H9 (cell line): Measurements from ENCODE around the gene SPATA1. TPM values are rescaled to one million over a fixed set of nuclear protein-coding genes. Genes with fewer than 3 reads are reported as not detected.
A peak's percentile ranks its signal among the peaks of the same experiment; 100 is the strongest.

Experiments
- DNase-seq: peaks from one replicate; pipeline ENCODE4 v3.0.0-alpha.2; 2017
- H2AFZ ChIP-seq: one replicate; pipeline ENCODE4 v1.6.1; 2013; ENCODE audit warnings: mild to moderate bottlenecking, low read length, control low read depth, moderate library complexity
- H2AK5ac ChIP-seq: 2 replicates; pipeline ENCODE4 v1.6.1; 2013; ENCODE audit warnings: low read length, control low read depth, mixed read lengths; ENCODE audit not compliant: insufficient read length
- H2BK120ac ChIP-seq: one replicate; pipeline ENCODE4 v1.6.1; 2013; ENCODE audit warnings: low read depth, mild to moderate bottlenecking, low read length, control low read depth, inconsistent platforms; ENCODE audit not compliant: poor library complexity, severe bottlenecking
- H2BK12ac ChIP-seq: 2 replicates; pipeline ENCODE4 v1.6.1; 2013; ENCODE audit warnings: low read length, control low read depth, mixed read lengths, low read depth; ENCODE audit not compliant: insufficient read length
- H2BK15ac ChIP-seq: 2 replicates; pipeline ENCODE4 v1.6.1; 2013; ENCODE audit warnings: low read depth, low read length, control low read depth
- H2BK20ac ChIP-seq: one replicate; pipeline ENCODE4 v1.6.1; 2013; ENCODE audit warnings: low read depth, mild to moderate bottlenecking, low read length, control low read depth, inconsistent platforms; ENCODE audit not compliant: poor library complexity, severe bottlenecking
- H2BK5ac ChIP-seq: 2 replicates; pipeline ENCODE4 v1.6.1; 2013; ENCODE audit warnings: low read length, control low read depth, mixed read lengths; ENCODE audit not compliant: insufficient read length
- H3K14ac ChIP-seq: 2 replicates; pipeline ENCODE4 v1.6.1; 2013; ENCODE audit warnings: low read length, control low read depth; ENCODE audit not compliant: insufficient read depth
- H3K18ac ChIP-seq: 2 replicates; pipeline ENCODE4 v1.6.1; 2013; ENCODE audit warnings: low read depth, mild to moderate bottlenecking, mixed read lengths, low read length, control low read depth; ENCODE audit not compliant: insufficient read length
- H3K23ac ChIP-seq: 2 replicates; pipeline ENCODE4 v1.6.1; 2013; ENCODE audit warnings: low read length, control low read depth, mixed read lengths, low read depth; ENCODE audit not compliant: insufficient read length
- H3K23me2 ChIP-seq: 2 replicates; pipeline ENCODE4 v1.6.1; 2013; ENCODE audit warnings: low read depth, mild to moderate bottlenecking, mixed read lengths, low read length, control low read depth; ENCODE audit not compliant: insufficient read length, poor library complexity, severe bottlenecking
- H3K27ac ChIP-seq: 2 replicates; pipeline ENCODE4 v1.5.1; 2013; ENCODE audit warnings: low read length, control low read depth, mixed read lengths, low read depth; ENCODE audit not compliant: insufficient read length
- H3K27me3 ChIP-seq: 2 replicates; pipeline ENCODE4 v1.6.1; 2013; ENCODE audit warnings: low read length, control low read depth, inconsistent platforms; ENCODE audit not compliant: insufficient read depth
- H3K4ac ChIP-seq: 2 replicates; pipeline ENCODE4 v1.6.1; 2013; ENCODE audit warnings: low read depth, mild to moderate bottlenecking, control low read depth, inconsistent platforms, low read length, moderate library complexity
- H3K4me1 ChIP-seq: 2 replicates; pipeline ENCODE4 v1.6.1; 2013; ENCODE audit warnings: low read length, control low read depth, inconsistent platforms; ENCODE audit not compliant: insufficient read depth
- H3K4me2 ChIP-seq: 2 replicates; pipeline ENCODE4 v1.6.1; 2013; ENCODE audit warnings: low read length, control low read depth, mixed read lengths; ENCODE audit not compliant: insufficient read length, insufficient read depth
- H3K56ac ChIP-seq: 2 replicates; pipeline ENCODE4 v1.6.1; 2013; ENCODE audit warnings: low read depth, mild to moderate bottlenecking, mixed read lengths, low read length, control low read depth; ENCODE audit not compliant: insufficient read length
- H3K79me1 ChIP-seq: 2 replicates; pipeline ENCODE4 v1.6.1; 2013; ENCODE audit warnings: low read depth, mild to moderate bottlenecking, moderate library complexity, low read length, control low read depth, inconsistent platforms; ENCODE audit not compliant: insufficient read depth, poor library complexity, severe bottlenecking
- H3K79me2 ChIP-seq: 2 replicates; pipeline ENCODE4 v1.6.1; 2013; ENCODE audit warnings: low read length, control low read depth, inconsistent platforms; ENCODE audit not compliant: insufficient read depth
- H3K9ac ChIP-seq: 2 replicates; pipeline ENCODE4 v1.6.1; 2013; ENCODE audit warnings: low read length, control low read depth, mixed read lengths; ENCODE audit not compliant: insufficient read length; ENCODE audit errors: extremely low read depth
- H3K9me3 ChIP-seq: one replicate; pipeline ENCODE4 v1.6.1; 2013; ENCODE audit warnings: low read depth, low read length, inconsistent platforms; ENCODE audit not compliant: control insufficient read depth
- H3T11ph ChIP-seq: one replicate; pipeline ENCODE4 v1.6.1; 2013; ENCODE audit warnings: mild to moderate bottlenecking, low read length, control low read depth, inconsistent platforms
- H4K20me1 ChIP-seq: one replicate; pipeline ENCODE4 v1.6.1; 2013; ENCODE audit not compliant: control insufficient read depth, insufficient read length, insufficient read depth
- H4K5ac ChIP-seq: 2 replicates; pipeline ENCODE4 v1.6.1; 2013; ENCODE audit warnings: low read depth, mild to moderate bottlenecking, mixed read lengths, low read length, control low read depth; ENCODE audit not compliant: insufficient read length
- H4K8ac ChIP-seq: replicated peaks from 2 replicates; pipeline ENCODE4 v1.6.1; 2013; ENCODE audit warnings: low read length, control low read depth, mixed read lengths, low read depth; ENCODE audit not compliant: insufficient read length
- H4K91ac ChIP-seq: 2 replicates; pipeline ENCODE4 v1.6.1; 2013; ENCODE audit warnings: low read depth, mild to moderate bottlenecking, moderate library complexity, mixed read lengths, low read length, control low read depth; ENCODE audit not compliant: insufficient read length
- H3K27ac Mint-ChIP-seq, 3 experiments: 2 replicates in 2 of 3; 3 replicates in 1 of 3; pipeline ENCODE4 v1.8.0; 2020 to 2021; ENCODE audit warnings: mixed read lengths in 3 of 3, mild to moderate bottlenecking in 1 of 3, moderate library complexity in 1 of 3
- H3K27me3 Mint-ChIP-seq: 2 replicates; pipeline ENCODE4 v1.8.0; 2021; ENCODE audit warnings: low read depth, mild to moderate bottlenecking, moderate library complexity, mixed read lengths
- H3K36me3 Mint-ChIP-seq, 3 experiments: 2 replicates in 2 of 3; 3 replicates in 1 of 3; pipeline ENCODE4 v1.8.0; 2020 to 2021; ENCODE audit warnings: low read depth in 3 of 3, mixed read lengths in 3 of 3; ENCODE audit not compliant: insufficient read depth in 1 of 3
- H3K4me1 Mint-ChIP-seq, 2 experiments: 2 replicates each; pipeline ENCODE4 v1.8.0; 2020; ENCODE audit warnings: mixed read lengths in 2 of 2
- H3K4me3 Mint-ChIP-seq, 2 experiments: 2 replicates in 1 of 2; 3 replicates in 1 of 2; pipeline ENCODE4 v1.8.0; 2020 to 2021; ENCODE audit warnings: mild to moderate bottlenecking in 2 of 2, mixed read lengths in 2 of 2, moderate library complexity in 1 of 2
- H3K9me3 Mint-ChIP-seq, 2 experiments: 2 replicates in 1 of 2; 3 replicates in 1 of 2; pipeline ENCODE4 v1.8.0; 2020; ENCODE audit warnings: mild to moderate bottlenecking in 2 of 2, mixed read lengths in 2 of 2, moderate library complexity in 1 of 2
- WGBS: extraction: QIAGEN DNeasy Blood & Tissue Kit; methylation state at CpG from one replicate; pipeline ENCODE4 v1.1.7; 2013; ENCODE audit warnings: missing lambda C conversion rate, low lambda C conversion rate, mixed read lengths; ENCODE audit not compliant: insufficient read length; ENCODE audit errors: extremely low coverage; 5-methylcytosine and 5-hydroxymethylcytosine counted together
- total RNA-seq: library from RNA; stranded (reverse); gene quantifications from 2 replicates; pipeline ENCODE4 v1.2.1, GENCODE V29; 2021
- TF ChIP-seq, protein P1 (sequence below): fragments of 200-600 bp; sonication (generic); conservative IDR thresholded peaks from 3 replicates; pipeline ENCODE4 v1.8.0; 2021; ENCODE audit warnings: antibody characterized with exemption, mild to moderate bottlenecking

SPATA1 gene
- total RNA-seq, 1 experiment from 2014 or later: not detected

DNA sequence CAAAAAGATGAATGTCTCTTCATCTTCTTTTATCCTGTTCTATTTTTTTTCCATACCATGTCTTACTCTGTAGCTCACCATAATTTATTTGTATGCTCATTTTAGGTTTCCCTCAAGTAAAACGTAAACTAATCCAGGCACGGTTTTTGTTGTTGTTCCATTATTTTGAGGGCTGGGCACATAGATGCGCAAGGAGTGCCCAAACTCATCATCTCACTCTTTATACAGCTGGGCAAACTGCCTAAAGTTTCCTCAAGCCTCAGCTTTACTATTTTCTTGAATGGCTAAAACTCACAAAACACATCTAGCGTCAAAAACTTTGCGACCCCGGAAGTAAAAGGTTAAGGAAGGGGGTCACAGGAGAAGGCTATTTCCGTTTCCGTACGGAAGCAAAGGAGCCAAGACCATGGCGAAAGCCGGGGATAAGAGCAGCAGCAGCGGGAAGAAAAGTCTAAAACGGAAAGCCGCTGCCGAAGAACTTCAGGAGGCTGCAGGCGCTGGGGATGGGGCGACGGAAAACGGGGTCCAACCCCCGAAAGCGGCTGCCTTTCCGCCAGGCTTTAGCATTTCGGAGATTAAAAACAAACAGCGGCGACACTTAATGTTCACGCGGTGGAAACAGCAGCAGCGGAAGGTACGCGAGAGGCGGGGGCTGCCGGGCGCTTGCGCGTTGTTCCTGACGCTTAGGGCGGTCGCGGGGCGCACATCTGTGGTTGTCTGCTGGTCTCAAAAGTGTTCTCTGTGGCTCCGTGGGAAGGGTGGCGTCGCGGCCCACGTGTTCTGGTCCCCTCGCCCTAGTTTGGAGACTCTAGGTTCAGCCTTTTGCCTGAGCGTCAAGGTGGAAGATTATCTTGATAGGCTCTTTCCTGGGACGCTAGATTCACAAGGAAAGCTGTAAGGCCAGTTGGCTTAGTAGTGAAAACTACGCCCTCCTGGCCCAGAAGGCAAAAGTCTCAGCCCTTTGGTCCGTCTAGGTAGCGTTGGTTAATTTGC, 27.0 kb upstream of the SPATA1 start, which contains the start of gene RPF1:
TSS of gene RPF1 (plus strand) at position 391 of the 993 bp plus-strand sequence. CDS start at position 407, 16 bp downstream.
- Mint-ChIP-seq H3K4me1 (peaks cover 4 to 7% of the 10 kb centered on the region in 2 experiments), H3K36me3 (peaks cover 26 to 36% (median 35%) of the 10 kb centered on the region in 3 experiments), H3K27ac (peak within 1 kb of the TSS; percentile 96 to 97 (median 97); a peak in 6 of 7 replicates), H3K4me3 (peak within 1 kb of the TSS; percentile 97 to 100), H3K27me3 (peaks cover 50% of the 10 kb centered on the region), H3K9me3 (peaks cover 15 to 16% of the 10 kb centered on the region in 2 experiments)
- WGBS: no CpG with 5 or more reads among the region's 51 CpGs
- no peak within 1 kb of the TSS for H2BK15ac ChIP-seq
- no peaks in the 10 kb centered on the region for H4K20me1 ChIP-seq
- H2BK12ac ChIP-seq: no peak within 1 kb of the TSS
- no peak within 1 kb of the TSS for H3T11ph ChIP-seq
- peak within 1 kb of the TSS; percentile 97 for H2AFZ ChIP-seq
- no peak within 1 kb of the TSS for H4K91ac ChIP-seq
- no peak within 1 kb of the TSS for H3K27ac ChIP-seq
- H3K14ac ChIP-seq: peak within 1 kb of the TSS; percentile 96
- no peaks in the 10 kb centered on the region; the same call in 1 of the 2 replicates for H3K27me3 ChIP-seq
- H4K5ac ChIP-seq: peak within 1 kb of the TSS; percentile 29
- H3K23ac ChIP-seq: no peak within 1 kb of the TSS
- H3K9ac ChIP-seq: peak within 1 kb of the TSS; percentile 64
- H3K18ac ChIP-seq: peak within 1 kb of the TSS; percentile 79
- DNase-seq: peak; percentile 75
- H3K79me1 ChIP-seq: peaks cover 2% of the 10 kb centered on the region
- H3K56ac ChIP-seq: no peak within 1 kb of the TSS
- H2BK5ac ChIP-seq: no peak within 1 kb of the TSS
- no peak within 1 kb of the TSS; the same call in 1 of the 2 replicates for H3K4ac ChIP-seq
- H2BK20ac ChIP-seq: no peak within 1 kb of the TSS
- H2BK120ac ChIP-seq: no peak within 1 kb of the TSS
- TF ChIP-seq, protein P1, sequence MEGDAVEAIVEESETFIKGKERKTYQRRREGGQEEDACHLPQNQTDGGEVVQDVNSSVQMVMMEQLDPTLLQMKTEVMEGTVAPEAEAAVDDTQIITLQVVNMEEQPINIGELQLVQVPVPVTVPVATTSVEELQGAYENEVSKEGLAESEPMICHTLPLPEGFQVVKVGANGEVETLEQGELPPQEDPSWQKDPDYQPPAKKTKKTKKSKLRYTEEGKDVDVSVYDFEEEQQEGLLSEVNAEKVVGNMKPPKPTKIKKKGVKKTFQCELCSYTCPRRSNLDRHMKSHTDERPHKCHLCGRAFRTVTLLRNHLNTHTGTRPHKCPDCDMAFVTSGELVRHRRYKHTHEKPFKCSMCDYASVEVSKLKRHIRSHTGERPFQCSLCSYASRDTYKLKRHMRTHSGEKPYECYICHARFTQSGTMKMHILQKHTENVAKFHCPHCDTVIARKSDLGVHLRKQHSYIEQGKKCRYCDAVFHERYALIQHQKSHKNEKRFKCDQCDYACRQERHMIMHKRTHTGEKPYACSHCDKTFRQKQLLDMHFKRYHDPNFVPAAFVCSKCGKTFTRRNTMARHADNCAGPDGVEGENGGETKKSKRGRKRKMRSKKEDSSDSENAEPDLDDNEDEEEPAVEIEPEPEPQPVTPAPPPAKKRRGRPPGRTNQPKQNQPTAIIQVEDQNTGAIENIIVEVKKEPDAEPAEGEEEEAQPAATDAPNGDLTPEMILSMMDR: no peak; the same call in 2 of the 3 replicates
- no peak within 1 kb of the TSS for H4K8ac ChIP-seq
- H3K4me1 ChIP-seq: no peaks in the 10 kb centered on the region
- H3K4me2 ChIP-seq: peak within 1 kb of the TSS; percentile 66
- H3K23me2 ChIP-seq: no peaks in the 10 kb centered on the region
- H2AK5ac ChIP-seq: no peak within 1 kb of the TSS
- H3K79me2 ChIP-seq: peaks cover 3% of the 10 kb centered on the region; the same call in 1 of the 2 replicates
- H3K9me3 ChIP-seq: no peaks in the 10 kb centered on the region
